GM12891 (cell line): ENCODE data around the gene TGFB2.

Experiments used
- DNase-seq: peaks from one replicate; pipeline ENCODE4 v3.0.0; 2011; ENCODE audit warnings: low spot score; ENCODE audit not compliant: insufficient read length
- FAIRE-seq: peaks from 2 replicates; lab custom pipeline; 2011; peaks lifted over from hg19 to GRCh38; lab: Jason Lieb, UNC
- PAX5 ChIP-seq: IDR thresholded peaks from 2 replicates; pipeline ENCODE4 v1.6.1; 2011; ENCODE audit warnings: low read length, moderate library complexity, mild to moderate bottlenecking; ENCODE audit not compliant: insufficient read depth, severe bottlenecking
- POLR2A ChIP-seq: IDR thresholded peaks from 2 replicates; pipeline ENCODE4 v1.6.1; 2011; ENCODE audit warnings: low read depth, low read length, control low read depth
- POLR2AphosphoS5 ChIP-seq: IDR thresholded peaks from 2 replicates; pipeline ENCODE4 v1.6.1; 2011; ENCODE audit warnings: low read depth, low read length, control low read depth
- POU2F2 ChIP-seq: IDR thresholded peaks from 2 replicates; pipeline ENCODE4 v1.6.1; 2011; ENCODE audit warnings: low read depth, mild to moderate bottlenecking, control low read depth, low read length, moderate library complexity
- SPI1 ChIP-seq: IDR thresholded peaks from 2 replicates; pipeline ENCODE4 v1.6.1; 2011; ENCODE audit warnings: low read depth, low read length, control low read depth
- TAF1 ChIP-seq: IDR thresholded peaks from 2 replicates; pipeline ENCODE4 v1.6.1; 2011; ENCODE audit warnings: low read depth, low read length, control low read depth

TGFB2 gene

DNA sequence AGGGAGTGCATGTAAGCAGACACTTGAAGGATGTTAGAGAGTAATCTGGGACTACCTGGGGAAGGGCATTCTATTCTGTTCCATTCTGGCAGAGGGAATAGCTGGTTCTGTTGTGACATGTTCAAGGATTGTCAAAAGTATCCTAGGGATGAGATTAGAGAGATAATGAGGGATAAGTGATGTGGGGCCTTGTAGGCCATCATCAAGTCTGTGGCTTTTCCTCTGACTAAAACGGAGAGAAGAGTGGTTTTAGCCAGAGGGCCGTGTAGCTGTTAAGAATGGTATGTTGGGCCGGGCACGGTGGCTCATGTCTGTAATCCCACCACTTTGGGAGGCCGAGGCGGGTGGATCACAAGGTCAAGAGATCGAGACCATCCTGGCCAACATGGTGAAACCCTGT is 23.6 kb downstream of the TGFB2 start:
- TF ChIP-seq POLR2AphosphoS5 = no peak
- TF ChIP-seq TAF1 = no peak
- no peak for TF ChIP-seq PAX5
- TF ChIP-seq SPI1 = no peak
- no peak for TF ChIP-seq POU2F2
- TF ChIP-seq POLR2A = no peak
- no peak for FAIRE-seq
- no peak for DNase-seq

DNA sequence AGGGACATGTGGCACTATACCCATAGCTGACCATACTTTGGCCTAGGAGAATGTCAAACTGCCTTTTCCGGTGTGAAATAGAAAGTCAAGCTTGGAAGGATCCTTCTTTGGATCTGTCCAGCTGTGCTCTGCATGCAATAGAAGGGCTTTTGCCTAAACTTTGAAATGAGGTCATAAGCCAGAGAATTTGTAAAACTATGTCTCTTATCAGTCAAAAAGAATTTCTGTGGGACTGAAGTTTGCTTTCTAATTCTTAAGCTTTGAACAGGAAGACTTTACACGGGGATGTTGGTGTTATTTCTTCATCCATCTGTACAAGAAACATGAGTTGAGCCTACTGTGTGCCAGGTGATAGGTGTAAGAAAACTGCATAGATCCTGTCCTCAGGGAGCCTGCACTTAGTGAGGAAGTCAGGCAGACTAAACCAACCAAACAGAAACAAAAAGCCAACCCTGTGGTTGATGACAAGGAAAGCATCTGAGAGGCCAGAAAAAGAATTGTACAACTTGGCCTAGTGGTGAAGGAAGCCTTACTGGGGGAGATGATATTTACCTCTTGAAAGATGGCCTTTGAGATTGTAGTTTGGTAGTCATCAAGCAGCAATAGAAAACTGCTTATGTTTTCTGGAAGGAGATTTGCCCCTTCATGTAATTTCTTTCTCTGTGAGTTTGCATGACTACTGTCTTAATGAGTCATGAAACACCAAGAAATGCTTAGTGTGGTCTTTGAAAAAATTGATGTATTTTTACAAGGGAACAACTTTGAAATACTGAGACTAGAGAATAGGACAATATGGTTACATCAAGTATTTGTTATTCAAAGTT is 24.8 kb downstream of the TGFB2 start:
- DNase-seq = no peak
- no peak for FAIRE-seq
- TF ChIP-seq POLR2A (no peak), POLR2AphosphoS5 (no peak), SPI1 (no peak), TAF1 (no peak), POU2F2 (no peak), PAX5 (no peak)

DNA sequence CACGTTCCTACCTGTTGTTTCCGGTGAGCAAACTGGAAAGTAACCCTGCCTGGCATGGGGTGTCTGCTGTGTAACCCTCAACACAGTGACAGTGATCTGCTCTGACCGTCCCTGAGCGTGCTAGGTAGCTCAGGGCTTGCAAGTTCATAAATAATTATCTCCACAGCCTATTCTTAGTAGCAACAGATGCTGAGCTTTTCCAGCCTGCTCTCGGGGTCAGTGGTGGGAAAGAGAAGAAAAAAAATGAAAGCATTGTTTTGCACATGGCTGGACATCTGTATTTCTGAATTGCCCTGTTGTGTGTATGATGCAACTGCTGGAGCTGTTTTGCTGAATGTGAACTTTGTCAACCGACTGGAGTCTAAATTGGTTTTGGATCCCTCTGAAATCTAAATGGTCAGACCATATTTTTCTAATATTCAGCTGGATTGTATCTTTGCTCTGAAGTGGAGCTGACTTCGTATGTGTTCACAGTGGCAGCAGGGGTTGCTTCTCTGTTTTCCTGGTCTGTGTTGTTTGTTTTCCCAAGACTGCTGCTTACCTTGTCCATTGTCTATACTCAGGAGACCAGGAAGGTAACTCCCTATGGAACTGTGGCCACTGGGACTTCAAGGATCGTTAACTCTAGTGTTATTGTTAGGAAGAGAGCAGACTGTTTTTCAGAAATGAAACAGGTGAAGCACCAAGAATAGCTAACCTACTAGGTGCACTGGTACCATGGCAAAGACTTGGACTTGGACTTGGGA is 27.0 kb downstream of the TGFB2 start:
- no peak for TF ChIP-seq POLR2AphosphoS5
- no peak for TF ChIP-seq POLR2A
- no peak for TF ChIP-seq TAF1
- TF ChIP-seq SPI1 = no peak
- TF ChIP-seq POU2F2 = no peak
- TF ChIP-seq PAX5 = no peak
- DNase-seq = no peak
- no peak for FAIRE-seq

DNA sequence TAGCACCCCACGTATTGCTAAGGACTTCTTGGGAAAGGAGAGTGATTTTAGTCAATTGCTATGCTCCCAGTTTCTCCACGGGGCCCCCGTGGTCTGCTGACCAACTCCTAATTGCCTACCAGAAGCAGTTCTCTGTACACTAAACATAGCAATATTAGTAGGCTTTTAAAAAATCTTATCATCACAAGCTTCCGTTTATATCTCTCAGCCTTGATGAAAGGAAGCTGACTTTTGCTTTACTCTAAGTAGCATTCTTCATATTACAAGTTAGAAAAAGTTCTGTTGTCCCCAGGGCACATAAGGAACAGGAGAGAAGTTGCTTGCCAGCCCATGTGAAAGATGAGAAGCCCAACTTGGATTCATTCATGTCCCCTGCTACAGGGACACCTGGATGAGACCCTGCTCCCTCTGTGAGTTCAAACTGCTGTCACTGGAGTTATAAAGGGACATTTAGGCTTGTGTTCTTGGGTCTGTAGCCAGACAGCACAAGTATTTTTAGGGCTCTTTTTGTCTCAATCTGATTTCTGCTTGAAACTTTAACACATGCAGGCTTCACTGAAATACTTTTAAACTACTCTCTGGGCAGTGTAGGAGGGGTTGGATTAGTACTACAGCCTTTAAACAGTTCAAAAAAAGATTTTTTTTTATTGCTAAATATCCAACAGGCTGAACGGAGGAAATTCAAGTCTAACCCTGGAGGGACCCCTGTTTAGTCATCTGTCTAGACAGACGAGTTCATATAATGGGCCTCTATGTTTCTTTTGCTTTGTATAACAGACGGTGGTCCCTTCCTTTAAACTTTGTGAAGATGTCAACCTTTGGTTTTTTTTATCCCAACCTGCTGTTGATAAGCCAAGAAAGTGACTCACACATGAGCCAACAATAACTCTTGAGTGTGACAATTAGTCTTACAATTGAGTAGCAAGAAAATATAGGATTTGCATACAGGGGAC is 29.5 kb downstream of the TGFB2 start:
- FAIRE-seq (no peak), DNase-seq (no peak)
- TF ChIP-seq TAF1 = no peak
- no peak for TF ChIP-seq SPI1
- no peak for TF ChIP-seq POLR2AphosphoS5
- no peak for TF ChIP-seq PAX5
- no peak for TF ChIP-seq POLR2A
- TF ChIP-seq POU2F2 = no peak

DNA sequence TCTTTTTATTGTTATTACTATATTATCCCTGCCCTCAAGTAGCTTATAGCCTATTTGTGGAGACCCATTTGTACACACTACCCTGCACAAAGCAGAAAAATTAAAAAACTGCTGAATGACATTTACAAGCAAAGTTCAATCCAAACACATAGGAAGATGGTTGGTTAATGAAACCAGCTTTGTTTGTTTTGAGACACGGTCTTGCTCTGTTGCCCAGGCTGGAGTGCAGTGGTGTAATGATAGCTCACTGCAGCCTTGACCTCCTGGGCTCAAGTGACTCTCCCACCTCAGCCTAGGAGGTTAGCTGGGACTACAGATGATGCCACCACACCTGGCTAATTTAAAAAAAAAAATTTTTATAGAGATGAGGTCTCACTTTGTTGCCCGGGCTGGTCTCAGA is 31.6 kb downstream of the TGFB2 start:
- no peak for FAIRE-seq
- no peak for DNase-seq

DNA sequence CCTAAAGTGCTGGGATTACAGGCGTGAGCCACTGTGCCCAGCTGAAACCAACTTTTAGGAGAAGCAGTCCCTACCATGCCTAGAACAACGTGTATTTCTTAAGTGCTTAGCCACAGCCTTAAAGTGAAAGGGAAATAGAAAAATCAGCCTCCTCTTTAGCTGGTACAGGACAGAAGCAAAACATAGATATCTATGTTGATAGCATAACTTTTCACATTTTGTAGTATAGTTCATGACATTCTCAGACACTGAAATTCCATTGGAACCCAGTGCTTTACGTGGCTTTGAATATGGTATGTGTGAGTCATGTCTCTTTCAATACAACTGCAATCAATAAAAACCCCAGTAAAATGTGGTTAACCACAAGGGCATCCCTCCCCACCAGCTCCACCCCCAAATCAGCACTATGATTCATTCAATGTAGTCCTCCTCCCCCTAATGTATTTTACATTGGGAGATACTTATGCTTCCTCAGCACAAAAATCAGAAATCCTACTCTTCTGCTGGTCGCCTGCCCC is 32.1 kb downstream of the TGFB2 start:
- FAIRE-seq (no peak), DNase-seq (no peak)
- peak; percentile 57; the same call in 1 of the 2 replicates for TF ChIP-seq POU2F2
- no peak for TF ChIP-seq PAX5

More for the DNA sequence above, 31.6 kb downstream of the TGFB2 start:
- no peak for TF ChIP-seq PAX5
- TF ChIP-seq SPI1 = no peak
- TF ChIP-seq TAF1 = no peak
- TF ChIP-seq POU2F2 = no peak
- TF ChIP-seq POLR2AphosphoS5 = no peak
- no peak for TF ChIP-seq POLR2A

DNA sequence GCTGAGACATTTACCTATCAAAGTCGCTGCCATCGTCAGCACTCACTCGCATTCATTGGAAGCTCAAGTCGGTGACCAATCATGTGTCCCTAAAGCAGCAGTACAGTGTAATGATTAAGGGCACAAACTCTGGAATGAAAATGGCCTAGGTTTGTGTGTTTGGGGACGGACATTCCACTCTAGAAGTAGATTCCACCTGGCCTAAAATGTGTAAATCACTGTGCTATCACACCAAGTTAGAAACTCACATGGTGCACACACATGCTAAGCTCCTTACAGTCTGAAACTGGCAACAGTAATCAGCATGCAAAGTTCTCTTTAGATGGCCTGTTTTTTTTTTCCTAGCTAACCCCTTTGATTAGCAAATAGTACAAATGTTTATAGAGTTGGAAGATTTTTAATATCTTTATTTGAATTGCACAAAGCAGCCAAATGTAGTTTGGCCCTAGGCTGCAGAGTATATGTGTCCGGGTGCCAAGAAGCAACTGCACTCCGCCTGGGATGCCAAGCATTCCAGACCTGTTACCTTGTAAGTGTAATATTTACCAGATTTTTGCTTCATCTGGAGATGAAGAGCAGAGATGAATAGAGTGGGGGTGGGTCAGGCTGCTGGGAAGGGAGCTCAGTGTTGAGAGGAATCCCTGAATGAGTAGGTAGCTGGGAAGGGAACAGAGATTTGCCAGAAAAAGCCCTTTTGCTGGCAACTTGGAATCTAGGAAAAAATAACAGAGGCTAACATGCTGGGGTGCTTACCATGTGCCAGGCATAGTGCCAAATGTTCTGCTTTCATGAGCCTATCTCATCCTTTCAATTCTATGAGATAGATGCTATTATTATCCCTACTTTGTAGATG is 35.2 kb downstream of the TGFB2 start:
- DNase-seq (no peak), FAIRE-seq (no peak)
- no peak for TF ChIP-seq POLR2A
- TF ChIP-seq SPI1 = no peak
- TF ChIP-seq POLR2AphosphoS5 = no peak
- TF ChIP-seq POU2F2 = no peak
- TF ChIP-seq TAF1 = no peak
- no peak for TF ChIP-seq PAX5

DNA sequence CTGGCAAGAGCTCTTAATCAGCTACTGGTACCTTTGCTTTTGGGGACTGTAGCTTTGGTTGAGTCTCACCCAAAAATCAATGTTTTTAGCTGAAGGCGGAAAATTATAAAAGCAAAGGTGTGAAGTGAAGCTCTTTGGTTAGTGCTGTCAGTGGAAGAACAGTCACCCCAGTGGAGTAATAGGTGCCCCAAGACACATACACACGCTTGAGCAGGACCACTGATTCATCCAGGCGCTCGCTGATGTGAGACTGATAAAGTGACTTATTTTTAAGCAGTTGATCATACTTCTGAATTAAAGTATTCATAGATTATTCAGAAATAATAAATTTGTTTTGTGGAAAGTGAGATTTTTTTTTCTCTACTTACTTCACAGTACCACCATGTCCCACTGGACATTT is 37.1 kb downstream of the TGFB2 start:
- FAIRE-seq (no peak), DNase-seq (no peak)
- no peak for TF ChIP-seq PAX5
- TF ChIP-seq TAF1 = no peak
- no peak for TF ChIP-seq POU2F2
- no peak for TF ChIP-seq SPI1
- no peak for TF ChIP-seq POLR2A
- TF ChIP-seq POLR2AphosphoS5 = no peak
